Measurements from ENCODE around the gene PLXND1. TPM values are rescaled to one million over a fixed set of nuclear protein-coding genes. Genes with fewer than 3 reads are reported as not detected.
"Not testable (repeated sequence)": the region's sequence is repeated elsewhere in the genome, so short reads cannot be mapped to it uniquely, and the experiment has no call there.

The PLXND1 gene
- total RNA-seq, 1 experiment from 2014 or later: 47.3 TPM

DNA sequence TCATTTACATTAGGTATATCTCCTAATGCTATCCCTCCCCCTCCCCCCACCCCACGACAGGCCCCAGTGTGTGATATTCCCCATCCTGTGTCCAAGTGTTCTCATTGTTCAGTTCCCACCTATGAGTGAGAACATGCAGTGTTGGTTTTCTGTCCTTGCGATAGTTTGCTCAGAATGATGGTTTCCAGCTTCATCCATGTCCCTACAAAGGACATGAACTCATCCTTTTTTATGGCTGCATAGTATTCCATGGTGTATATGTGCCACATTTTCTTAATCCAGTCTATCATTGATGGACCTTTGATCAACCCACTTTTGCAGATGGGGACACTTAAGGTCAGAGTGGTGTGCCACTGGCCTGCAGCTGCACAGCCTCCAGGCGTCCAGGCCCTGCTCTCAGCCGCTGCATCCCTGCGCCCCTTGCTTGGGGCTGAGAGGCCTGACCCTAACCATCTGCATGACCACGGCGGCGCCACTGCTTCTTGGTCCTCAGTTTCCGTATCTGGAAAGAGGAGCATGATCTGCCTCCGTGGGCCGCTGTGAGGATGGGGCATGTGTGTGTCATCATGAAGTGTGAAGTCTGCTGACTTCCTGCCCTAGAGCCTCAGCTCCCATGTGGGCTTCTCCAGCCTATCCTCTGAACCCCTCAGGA lies 4.4 kb upstream of the PLXND1 start:
- POLR2A ChIA-PET; ATAC-seq; H3K79me2 ChIP-seq (ENCODE audit: insufficient read depth, low read length); H3K27ac ChIP-seq (ENCODE audit: low read depth, low read length); H3K4me3 ChIP-seq (replicated peaks in 1 of 2; ENCODE audit: low read depth in 1 of 2, low read length in 2 of 2); H3K36me3 ChIP-seq (ENCODE audit: control insufficient read depth in 1 of 2, insufficient read depth in 2 of 2, low read length in 2 of 2); H4K20me1 ChIP-seq (ENCODE audit: insufficient read depth); RAD21 ChIA-PET (ENCODE audit: low non-redundant PET in 1 of 2, low total read pairs in 2 of 2, uncharacterized antibody in 2 of 2, unreplicated experiment in 2 of 2); DNase-seq (ENCODE audit: low read depth, low spot score); H2AFZ ChIP-seq (ENCODE audit: low read depth, low read length, poor library complexity, severe bottlenecking); CTCF ChIA-PET; H3K9me3 ChIP-seq (ENCODE audit: control insufficient read depth in 1 of 2, insufficient read depth in 1 of 2, low read depth in 1 of 2, low read length in 2 of 2); H3K9ac ChIP-seq (ENCODE audit: low read length); H3K4me2 ChIP-seq (ENCODE audit: low read length); intact Hi-C loops (cut with micrococcal nuclease); BruUV-seq (replicated peaks); H3K9me2 ChIP-seq (ENCODE audit: insufficient read depth); H3K27me3 ChIP-seq (ENCODE audit: insufficient read depth, low read length): not testable (repeated sequence)
- peaks cover 3 to 49% of the 10 kb centered on the region in 2 experiments; a peak in 3 of 4 replicates for H3K4me1 ChIP-seq (ENCODE audit: control insufficient read depth in 1 of 2, insufficient read depth in 2 of 2, low read length in 2 of 2)

DNA sequence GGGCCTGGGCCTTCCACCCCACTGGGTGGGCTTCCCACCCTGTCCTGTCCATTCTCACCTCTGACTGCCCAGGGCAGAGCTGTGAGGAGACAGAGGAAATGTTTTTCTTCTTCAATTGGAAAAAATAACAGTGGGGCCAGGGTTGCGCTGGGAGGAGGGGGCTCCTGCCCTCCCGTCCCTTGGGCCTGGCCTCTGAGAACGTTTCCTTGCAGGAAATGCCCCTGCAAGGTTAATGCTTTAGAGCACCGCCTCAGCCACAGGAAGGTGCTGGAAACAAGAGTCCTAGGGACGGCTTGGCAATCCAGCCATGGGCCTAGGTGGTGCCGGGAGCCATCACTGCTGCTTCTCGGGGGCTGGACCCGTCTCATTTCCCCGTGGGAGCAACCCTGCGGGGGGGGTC lies 3.8 kb upstream of the PLXND1 start:
- Histone ChIP-seq H4K20me1 (ENCODE audit: insufficient read depth) (no peaks in the 10 kb centered on the region), H3K4me1 (ENCODE audit: control insufficient read depth in 1 of 2, insufficient read depth in 2 of 2, low read length in 2 of 2) (peaks cover 5 to 50% of the 10 kb centered on the region in 2 experiments; a peak in 3 of 4 replicates), H3K4me3 (replicated peaks in 1 of 2; ENCODE audit: low read depth in 1 of 2, low read length in 2 of 2) (no peak overlapping the region), H3K9me2 (ENCODE audit: insufficient read depth) (no peaks in the 10 kb centered on the region), H3K27me3 (ENCODE audit: insufficient read depth, low read length) (no peaks in the 10 kb centered on the region), H2AFZ (ENCODE audit: low read depth, low read length, poor library complexity, severe bottlenecking) (no peak overlapping the region), H3K27ac (ENCODE audit: low read depth, low read length) (no peak overlapping the region), H3K9ac (ENCODE audit: low read length) (no peak overlapping the region), H3K36me3 (ENCODE audit: control insufficient read depth in 1 of 2, insufficient read depth in 2 of 2, low read length in 2 of 2) (no peaks in the 10 kb centered on the region), H3K79me2 (ENCODE audit: insufficient read depth, low read length) (peaks cover 6% of the 10 kb centered on the region; the same call in 1 of the 2 replicates), H3K4me2 (ENCODE audit: low read length) (no peak overlapping the region), H3K9me3 (ENCODE audit: control insufficient read depth in 1 of 2, insufficient read depth in 1 of 2, low read depth in 1 of 2, low read length in 2 of 2) (no peaks in the 10 kb centered on the region)
- ChIA-PET POLR2A (no interaction called here), RAD21 (ENCODE audit: low non-redundant PET in 1 of 2, low total read pairs in 2 of 2, uncharacterized antibody in 2 of 2, unreplicated experiment in 2 of 2) (no interaction called here), CTCF (no interaction called here)
- no TSS peak for BruUV-seq (replicated peaks)
- DNase-seq (ENCODE audit: low read depth, low spot score) (no peak), ATAC-seq (no peak)
- intact Hi-C loops (cut with micrococcal nuclease): no loop called here
- TF ChIP-seq SIN3A (IDR thresholded peaks at IDR 0.05; ENCODE audit: low read depth) (no peak), EGR1 (IDR thresholded peaks at IDR 0.05; ENCODE audit: low read depth) (no peak), RAD21 (IDR thresholded peaks at IDR 0.05; ENCODE audit: low read depth) (no peak), CBX3 (IDR thresholded peaks at IDR 0.05; ENCODE audit: low read depth) (no peak), YY1 (IDR thresholded peaks at IDR 0.05; ENCODE audit: extremely low read depth, insufficient replicate concordance, low read depth, low read length) (no peak), ELF1 (IDR thresholded peaks at IDR 0.05; ENCODE audit: borderline replicate concordance, low read depth) (no peak), SP1 (IDR thresholded peaks at IDR 0.05; ENCODE audit: low read depth) (no peak)

Data from HCT116 (cell line).